ENCODE data around the gene NEK5.
A peak's percentile ranks its signal among the peaks of the same experiment; 100 is the strongest.
"Not testable (repeated sequence)": the region's sequence is repeated elsewhere in the genome, so short reads cannot be mapped to it uniquely, and the experiment has no call there.

NEK5 gene, protein sequence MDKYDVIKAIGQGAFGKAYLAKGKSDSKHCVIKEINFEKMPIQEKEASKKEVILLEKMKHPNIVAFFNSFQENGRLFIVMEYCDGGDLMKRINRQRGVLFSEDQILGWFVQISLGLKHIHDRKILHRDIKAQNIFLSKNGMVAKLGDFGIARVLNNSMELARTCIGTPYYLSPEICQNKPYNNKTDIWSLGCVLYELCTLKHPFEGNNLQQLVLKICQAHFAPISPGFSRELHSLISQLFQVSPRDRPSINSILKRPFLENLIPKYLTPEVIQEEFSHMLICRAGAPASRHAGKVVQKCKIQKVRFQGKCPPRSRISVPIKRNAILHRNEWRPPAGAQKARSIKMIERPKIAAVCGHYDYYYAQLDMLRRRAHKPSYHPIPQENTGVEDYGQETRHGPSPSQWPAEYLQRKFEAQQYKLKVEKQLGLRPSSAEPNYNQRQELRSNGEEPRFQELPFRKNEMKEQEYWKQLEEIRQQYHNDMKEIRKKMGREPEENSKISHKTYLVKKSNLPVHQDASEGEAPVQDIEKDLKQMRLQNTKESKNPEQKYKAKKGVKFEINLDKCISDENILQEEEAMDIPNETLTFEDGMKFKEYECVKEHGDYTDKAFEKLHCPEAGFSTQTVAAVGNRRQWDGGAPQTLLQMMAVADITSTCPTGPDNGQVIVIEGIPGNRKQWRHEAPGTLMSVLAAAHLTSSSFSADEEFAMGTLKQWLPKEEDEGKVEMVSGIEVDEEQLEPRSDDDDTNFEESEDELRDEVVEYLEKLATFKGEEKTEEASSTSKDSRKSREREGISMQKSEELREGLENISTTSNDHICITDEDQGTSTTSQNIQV

DNA sequence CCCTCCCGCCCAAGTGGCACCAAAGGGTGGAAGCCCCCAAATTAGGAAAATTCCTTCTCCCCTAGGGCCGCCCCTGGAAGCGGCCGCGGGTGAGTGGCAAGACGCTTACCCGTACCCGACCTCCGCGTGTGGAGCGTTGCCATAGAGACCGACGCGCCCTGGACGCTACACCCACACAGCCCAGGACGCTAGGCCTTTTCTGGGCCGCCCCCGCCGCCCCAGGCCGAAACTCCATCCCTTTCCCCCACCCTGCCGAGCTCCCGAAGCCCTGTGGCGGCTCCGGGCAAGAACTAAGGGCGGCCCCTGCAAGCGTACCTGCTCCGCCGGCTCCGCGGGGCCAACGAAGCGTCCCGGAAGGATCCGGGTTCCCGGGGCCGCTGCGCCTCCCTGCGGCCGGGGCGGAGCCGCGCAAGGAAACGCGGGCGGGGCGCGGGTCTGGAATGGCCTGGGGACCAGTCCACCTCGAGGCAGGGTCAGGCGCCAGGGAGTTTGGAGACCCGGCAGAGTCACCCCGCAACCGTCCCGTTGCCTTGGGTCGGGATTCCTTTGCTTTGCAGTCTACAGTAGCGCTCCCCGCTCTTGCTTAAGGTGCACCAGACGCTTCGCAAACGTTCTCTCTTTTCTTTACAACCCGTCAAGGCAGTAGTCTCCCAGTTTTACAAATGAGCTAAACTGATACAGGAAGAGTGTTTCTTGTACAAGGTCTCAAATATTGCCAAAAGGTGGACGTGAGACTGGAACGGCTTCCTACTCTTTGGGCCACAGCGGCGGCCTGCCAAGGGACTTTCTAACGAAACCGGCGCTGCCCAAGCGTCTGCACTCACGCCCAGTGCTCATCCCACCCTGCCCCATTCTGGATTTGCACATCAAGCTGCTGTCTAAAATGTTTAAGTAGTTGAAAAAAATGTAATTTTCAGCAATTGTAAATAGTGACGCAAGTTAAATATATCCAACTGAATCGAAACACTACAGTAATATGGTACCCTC lies at the start of gene NEK5:
Gene NEK5, minus strand, starts transcription at position 360 of the 987 bp plus-strand sequence. CDS start 1,591 bp downstream, outside the sequence.
- peak; percentile 58 to 60 for DNase-seq

DNA sequence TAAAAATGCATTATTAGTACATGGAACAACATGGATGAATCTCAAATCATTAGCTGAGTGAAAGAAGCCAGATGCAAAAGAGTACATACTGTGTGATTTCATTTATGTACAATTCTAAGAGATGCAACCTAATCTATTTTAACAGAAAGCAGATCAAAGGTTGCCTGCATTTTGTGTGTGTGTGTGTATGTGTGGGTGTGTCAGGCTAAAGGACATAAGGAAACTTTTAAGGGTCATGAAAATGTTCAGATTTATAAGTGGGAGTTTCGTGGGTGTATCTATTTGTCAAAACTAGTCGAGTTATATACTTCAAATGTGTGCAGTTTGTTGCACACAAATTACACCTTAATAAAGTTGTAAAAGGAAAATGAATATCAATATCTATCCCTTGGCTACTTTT lies 48.4 kb upstream of the NEK5 start:
- DNase-seq: no peak

DNA sequence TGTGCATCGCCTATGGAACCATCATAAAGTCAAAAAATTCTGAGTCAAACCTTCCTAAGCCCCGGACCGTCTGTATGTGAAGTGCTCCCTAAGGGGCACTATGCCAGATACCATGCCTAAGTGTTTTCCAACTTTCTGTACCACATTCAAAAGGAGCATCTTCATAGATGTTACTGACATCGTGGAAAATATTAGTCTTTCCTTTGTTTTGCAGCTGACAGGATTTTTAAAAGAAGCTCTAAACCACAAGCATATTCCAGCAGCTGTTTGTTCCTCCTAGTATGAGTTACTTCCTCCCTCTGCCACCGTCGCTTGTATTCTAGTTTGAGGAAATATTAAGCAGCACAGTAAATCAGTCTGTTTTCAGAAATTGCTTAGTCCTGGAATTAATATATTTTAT lies 45.1 kb upstream of the NEK5 start:
- DNase-seq: peak; percentile 85 to 86

DNA sequence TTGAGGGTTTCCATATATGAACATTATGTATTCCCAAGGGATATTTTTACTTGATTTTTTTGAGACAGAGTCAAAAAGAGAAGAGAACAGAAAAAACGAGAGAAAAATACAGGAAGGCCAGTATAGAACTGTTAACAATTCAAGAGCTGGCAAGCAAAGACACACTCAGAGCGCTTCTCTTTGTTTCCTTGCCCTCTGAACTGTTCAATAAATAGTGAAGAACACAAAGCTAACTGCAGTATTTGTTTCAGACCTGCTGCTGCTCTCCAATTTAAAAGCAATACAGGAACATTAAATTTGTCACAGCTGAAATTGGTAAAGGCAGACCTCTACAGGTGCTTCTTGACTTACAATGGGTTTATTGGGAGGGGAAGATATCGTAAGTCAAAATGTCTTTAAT lies 44.5 kb upstream of the NEK5 start:
- DNase-seq: no peak

DNA sequence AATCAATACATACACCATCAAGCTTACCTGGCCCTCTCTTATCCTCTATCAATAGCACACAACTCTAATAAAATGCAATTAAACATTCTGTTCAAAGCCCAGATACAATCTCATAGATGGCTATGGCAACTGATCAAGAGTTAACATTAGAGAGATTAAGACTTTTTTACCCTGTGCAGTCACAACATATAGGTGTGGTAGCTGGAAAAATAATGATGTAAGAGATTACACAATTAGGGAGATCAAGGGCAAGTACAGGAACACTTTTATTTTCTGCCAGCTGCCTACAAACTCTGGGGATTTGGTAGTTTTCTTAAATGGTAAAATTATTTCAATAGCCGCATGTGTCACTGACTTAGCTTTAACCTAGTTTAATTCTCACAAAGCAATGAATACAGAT lies 42.8 kb upstream of the NEK5 start:
- not testable (repeated sequence) for DNase-seq

DNA sequence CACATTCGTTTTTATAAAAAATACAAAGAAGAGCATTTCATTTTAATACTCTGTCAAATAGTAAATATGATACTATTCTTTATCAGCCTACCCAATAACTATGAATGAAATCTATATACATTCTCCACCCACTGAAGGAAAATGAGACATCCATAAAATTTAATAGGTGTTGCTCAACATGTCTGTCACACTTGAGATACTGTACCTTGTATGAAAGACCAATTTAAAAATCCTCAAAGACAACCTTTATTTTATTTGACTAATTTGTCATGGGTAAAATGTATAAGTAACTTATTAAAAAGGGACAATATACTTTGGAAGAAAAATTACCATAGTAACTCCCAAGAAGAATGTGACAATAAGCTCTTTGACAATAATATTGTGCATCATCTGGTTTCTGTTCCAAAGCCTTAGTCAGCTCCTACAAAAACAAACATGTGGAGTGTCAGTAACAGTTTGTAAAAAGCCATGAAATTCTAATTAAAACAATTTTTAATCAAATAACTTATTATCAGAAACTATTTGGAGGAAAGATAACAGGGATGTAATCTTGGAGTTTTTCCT lies 42.0 kb upstream of the NEK5 start:
- DNase-seq: not testable (repeated sequence)

DNA sequence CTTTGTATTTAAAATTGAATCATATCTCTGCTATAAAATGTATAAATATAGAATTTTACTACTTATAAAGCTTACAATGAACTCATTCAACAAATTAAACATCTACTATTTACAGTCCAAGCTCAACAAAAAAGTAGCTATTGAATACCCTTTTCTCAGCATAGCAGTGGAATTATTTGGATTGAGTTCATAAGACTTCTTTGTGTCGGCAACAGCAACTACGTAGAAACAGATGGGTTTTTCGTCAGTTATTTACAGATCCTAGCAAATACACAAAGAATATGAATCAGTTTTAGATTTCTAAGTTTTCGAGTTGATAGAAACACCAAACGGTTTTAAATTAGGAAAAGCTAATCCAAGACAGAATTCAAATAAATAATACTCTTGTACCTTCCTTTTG lies 41.0 kb upstream of the NEK5 start:
- no peak for DNase-seq

DNA sequence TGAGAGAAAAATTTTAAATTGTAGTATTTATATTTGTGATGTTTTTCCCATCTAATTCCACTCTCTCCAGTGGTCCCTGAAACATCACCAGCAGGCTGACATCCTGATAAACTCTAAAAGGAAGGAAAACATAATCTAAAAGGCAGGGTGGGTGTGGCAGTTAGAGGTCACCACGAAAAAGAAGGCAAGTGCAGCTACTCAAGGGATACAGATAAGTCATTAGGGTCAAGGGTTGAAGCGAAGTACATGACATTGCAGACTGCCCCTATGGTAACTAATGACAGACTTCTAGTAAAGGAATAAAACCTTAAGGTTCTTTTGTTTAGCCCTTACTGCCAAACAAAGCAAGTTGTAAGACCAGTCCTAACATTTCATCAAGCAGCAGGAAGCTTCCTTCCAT lies 36.5 kb upstream of the NEK5 start:
- no peak for DNase-seq

DNA sequence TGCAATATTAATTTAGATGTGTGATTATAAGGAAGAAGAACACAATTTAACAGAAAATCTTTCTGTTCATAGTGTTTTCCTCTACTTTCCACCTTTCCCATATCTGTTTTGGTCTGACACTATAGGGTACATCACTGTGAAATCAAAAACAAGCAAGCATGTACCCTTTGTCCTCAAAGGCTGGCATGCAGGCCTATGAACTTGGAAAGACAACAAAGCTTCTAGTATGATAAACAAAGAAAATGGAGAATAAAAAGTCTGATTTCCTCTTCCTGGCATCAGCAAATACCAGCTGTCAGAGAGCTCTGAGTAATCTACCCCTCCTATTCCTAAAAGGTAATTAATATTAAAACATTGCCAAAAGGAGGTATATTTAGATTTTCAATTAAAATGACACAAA lies 36.1 kb upstream of the NEK5 start:
- DNase-seq: no peak

DNA sequence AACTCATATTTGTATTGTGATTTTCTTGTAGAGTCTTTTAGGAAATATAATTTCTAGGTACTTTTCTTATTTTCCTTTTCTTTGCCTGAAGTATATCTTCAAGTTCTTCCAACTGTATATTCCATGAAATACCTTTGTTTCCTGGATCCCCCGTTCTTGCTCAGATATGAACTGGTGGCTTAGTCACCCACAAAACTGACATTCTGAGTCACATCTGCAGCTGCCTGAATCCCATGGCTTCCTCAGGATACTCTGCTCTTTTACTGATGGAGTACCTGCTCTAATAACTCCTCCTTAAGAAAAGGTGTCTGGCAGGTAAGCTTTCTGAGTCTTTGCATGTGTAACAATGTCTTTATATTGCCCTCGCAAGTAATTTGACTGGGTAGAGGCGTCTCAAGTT lies 35.0 kb upstream of the NEK5 start:
- not testable (repeated sequence) for DNase-seq

DNA sequence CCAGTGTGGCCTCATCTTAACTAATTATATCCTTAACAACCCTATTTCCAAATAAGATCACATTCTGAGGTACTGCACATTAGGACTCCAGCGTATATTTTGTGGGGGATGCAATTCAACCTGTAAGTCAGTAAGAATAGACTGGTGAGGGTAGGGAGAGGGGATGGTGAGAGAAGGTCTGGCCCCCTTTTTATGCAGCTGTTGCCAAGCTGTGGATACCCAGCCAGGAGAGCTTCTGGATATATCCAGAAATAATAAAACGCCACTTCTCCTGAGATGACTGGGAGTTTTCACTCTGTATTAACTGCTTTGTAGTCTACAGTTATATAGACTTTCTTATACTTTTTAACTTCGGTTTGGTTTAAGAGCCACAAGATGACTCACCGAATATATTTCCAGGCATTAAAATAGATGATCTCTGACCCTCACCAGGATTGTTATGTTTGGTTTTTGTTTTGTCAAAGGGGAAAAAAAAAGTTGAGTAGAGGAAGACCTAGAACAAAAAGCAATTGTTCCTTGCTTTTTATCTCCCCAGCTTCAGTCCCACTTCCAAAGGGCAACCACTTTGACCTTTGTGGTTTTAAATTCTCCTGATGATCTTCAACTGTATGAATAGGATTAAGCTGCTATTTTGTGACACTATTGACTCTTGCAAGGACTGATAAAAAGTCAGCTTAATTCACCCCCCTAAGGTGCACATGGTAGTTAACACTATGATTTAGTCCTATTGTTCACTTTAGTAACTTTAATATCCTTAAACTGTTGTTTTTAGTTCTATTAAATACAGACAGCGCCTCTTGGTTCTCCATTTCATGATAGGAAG lies 33.6 kb upstream of the NEK5 start:
- no peak for DNase-seq

DNA sequence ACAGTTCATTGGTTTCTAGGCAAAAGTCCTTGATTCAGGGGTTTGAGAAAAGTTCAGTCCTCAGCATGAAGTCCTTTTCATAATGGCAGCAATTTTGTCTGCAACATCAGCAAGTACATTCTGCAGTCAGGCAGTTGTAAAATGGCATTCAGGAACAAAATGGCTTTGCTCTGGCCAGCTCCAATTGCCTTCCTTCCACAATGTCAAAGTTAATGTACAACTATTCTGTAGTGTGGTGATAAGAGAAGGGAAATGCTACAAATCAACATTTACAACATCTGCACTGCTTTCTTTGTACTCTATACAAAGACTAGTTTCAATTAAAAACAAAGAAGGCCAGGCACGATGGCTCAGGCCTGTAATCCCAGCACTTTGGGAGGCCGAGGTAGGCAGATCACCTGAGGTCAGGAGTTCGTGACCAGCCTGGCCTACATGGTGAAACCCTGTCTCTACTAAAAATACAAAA lies 32.3 kb upstream of the NEK5 start:
- DNase-seq: no peak

DNA sequence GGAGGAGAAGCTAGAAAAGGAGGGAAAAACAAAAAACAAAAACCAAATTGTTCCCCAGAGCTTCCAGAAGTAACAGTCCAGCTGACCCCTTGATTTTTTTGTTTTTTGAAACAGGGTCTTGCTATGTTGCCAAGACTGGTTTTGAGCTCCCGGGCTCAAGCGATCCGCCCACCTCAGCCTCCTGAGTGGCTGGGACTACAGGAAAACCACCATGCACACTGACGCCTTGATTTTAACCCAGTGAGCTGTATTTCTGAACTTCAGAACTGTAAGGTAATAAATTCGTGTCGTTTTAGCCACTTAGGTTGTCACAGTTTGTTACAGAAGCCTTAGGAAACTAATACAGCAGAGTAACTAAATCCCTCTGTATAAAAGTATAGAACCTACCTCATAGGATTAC lies 31.6 kb upstream of the NEK5 start:
- no peak for DNase-seq

DNA sequence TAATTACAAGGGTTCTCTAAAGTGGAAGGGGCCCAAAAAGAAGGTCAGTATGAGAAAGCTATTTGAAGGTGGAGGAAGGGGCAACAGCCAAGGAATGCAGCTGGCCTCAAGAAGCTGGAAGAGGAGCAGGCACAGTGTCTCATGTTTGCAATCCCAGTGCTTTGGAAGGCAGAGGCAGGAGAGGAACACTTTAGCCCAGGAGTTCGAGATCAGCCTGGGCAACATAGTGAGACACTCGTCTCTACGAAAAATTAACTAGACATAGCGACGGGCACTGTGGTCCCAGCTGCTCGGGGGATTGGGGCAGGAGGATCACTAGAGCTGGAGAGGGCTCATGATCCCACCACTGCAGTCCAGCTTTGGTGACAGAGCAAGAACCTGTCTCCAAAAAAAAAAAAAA lies 31.2 kb upstream of the NEK5 start:
- DNase-seq: no peak

DNA sequence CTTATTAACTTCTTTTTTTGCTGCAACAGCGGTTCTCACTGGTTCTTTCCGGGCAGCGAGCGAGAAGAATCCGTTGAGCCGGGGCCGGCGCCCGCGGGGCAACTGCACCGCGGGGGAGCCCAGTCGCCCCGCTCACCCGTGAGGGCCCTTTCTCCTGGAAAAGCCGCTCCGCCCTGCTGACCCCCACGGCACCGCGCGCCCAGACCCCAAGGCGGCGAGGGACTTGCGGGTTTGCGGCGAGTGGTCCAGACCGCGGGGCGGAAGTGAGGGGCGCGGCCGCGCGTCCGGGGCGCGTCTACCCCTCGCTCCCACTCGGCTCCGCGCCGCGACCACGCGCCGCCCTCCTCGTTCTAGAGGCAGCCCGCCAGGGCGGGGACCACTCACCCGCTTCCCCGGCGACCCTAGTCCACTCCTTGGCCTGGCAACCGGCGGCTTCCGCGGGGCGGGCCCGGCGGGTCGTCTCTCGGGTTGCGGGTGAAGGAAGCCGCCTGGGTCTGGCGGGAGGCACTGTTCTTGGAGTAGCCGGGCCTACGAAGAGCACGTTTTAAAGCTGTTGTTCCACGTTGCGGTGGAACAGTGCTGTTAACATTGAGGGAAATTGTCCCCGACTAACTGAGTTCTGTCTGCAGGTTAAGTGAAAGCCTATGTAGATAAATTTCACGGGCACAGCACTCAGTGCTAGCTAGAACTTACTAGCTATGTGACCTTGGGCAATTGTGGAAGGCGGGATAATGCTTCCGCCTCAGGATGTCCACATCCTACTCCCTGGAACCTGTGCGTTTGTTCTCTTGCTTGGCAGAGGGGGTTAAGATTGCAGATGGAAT lies 30.5 kb upstream of the NEK5 start, which contains the start of gene NEK3:
Gene NEK3, minus strand, starts transcription at position 439 of the 824 bp plus-strand sequence. CDS start 3,406 bp downstream, outside the sequence.
- peak; percentile 62 to 66 for DNase-seq

DNA sequence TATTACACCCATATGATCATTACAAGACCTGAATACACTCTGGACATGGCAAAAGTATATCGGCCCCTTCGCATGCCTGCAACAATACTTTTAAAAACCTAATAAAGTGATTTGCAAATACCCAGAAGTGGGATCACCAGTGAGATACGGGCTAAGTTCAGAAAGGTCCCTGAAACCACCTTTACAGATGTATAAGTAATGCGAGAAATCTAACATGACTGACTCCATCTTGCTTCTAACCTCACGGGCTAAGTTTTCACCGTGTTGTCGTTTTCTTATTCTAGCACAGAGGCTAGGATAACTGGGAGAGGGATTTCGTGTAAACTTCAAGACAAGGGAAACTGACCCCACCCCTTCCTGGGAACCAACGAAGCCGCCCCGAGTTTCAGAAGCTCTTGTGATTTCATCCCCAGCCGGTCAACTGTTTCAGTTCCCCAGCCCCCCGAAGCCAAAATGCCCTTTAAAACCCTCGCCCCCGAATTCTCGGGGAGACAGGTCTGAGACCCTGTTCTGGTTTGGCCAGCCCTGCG lies 29.8 kb upstream of the NEK5 start:
- DNase-seq: no peak

DNA sequence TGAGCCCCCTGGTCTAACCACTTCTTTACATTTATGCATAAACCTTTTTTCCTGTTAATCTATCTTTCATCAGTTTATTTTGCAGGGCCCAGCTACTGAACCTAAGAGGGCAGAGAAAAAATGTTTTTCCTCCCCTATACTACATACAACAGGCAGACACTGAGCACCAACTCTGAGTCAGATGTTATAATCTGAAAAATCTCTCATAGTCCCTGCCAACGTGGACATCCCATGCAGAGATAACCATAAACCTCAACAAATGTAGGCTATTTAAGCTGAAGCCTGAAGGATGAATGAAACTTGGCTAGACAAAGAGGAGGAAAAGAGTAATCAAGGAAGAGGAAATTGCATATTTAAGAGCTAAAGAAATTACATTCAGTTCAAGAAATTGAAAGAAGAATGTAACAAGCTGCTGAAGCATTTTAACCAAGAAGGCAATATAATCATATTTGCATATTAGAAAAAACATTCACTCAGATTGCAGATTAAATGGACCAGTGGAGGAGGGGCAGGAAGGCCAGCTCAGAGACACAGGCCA lies 27.9 kb upstream of the NEK5 start:
- DNase-seq: no peak

DNA sequence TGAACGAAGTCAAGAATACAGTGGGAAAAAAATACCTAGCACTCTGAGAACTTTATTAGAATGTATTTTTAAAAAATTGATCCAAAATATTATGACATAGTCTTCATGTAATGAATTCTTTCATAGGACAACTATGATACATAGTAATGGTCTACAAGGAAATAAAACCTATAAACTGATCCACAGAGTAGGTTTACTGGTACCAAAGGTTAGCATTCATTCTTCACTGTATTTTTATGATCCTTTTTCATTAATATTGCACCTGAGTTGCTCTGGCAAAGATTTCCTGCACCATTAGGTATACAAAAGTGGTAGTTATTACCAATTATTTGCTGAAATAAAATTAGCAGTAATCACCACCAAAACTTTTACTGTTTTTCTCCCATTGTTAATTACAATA lies 26.3 kb upstream of the NEK5 start:
- DNase-seq: no peak

DNA sequence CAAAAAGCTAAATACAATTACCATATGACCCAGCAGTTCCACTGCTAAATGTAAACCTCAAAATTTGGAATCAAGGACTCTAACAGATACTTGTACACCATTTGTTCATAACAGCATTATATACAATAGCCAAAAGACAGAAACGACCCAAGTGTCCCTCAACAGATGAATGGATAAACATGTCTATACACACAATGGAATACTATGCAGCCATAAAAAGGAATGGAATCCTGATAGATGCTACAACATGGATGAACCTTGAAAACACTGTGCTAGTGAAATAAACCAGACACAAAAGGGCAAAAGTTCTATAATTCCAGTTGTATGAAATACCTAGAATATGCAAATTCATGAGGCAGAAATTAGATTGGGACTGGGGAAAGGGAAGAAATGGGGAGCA lies 18.4 kb upstream of the NEK5 start:
- no peak for DNase-seq

DNA sequence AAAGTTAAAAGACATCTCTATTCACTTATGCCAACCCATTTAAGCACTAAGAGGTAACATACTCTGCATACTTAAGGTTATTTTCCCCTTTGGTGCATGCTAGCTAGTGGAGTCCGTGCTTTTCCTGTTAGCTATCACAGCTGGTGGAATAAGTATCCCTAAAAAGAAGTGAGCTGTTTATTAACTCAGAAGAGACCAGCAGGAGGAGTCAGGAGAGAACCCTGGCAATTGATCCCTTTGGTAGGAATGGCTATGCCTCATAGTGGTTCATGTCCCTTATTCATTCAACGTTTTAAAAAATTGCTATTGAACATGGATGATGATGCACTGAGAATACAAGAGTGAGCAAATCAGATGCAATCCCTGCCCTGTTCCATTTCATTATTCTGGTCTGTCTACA lies 12.4 kb upstream of the NEK5 start:
- DNase-seq: no peak
